Measurements from ENCODE around the gene PCDH1. TPM values are rescaled to one million over a fixed set of nuclear protein-coding genes. Genes with fewer than 3 reads are reported as not detected.

PCDH1 gene
- total RNA-seq, 4 donors from 2014 or later = 23.0 to 52.8 (median 30.9) TPM

DNA sequence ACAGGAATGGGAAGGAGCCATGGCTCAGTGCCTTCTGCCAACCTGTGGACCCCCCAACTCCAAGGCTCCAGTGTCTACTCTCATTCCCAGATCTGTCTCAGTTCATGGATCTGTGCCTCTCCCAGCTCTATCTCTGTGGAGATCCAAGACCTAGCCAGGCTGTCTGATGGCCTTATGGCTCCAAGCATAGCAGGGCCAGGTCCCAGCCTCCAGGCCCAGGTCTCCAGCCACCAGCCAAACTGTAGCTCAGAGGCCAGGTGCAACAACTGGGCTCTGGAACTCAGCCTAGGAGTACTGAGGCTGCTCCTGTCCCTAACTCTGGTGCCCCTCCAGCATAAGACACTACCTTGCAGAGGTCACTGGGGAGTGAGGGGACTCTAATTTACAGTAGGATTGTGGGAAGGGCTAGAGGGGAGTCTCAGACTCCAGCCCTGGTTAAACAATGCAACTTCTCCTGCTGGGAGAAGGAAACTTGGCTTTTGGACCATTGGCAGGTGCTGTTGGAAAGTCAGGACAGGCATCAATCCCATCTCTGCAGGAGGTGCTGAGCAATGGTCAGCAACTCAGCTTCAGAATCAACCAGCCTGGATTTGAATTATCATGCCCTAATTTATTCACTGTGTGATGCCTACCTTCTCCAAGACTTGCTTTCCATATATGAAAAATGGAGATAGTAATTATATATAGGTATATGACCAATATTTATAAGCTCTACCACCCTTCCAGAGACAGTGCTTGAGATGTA is 63.0 kb downstream of the PCDH1 start:
- Histone ChIP-seq H3K27ac (no peak overlapping the region), H3K4me1 (peaks cover 0 to 8% (median 0%) of the 10 kb centered on the region in 3 donors), H3K27me3 (peaks cover 75% of the 10 kb centered on the region), H3K36me3 (no peaks in the 10 kb centered on the region), H3K4me3 (no peak overlapping the region), H3K9me3 (no peaks in the 10 kb centered on the region)
- TF ChIP-seq POLR2AphosphoS5 (IDR thresholded peaks at IDR 0.05) (no peak), POLR2A (IDR thresholded peaks at IDR 0.05) (no peak), EP300 (IDR thresholded peaks at IDR 0.05) (no peak)
- TF ChIP-seq, protein P1, sequence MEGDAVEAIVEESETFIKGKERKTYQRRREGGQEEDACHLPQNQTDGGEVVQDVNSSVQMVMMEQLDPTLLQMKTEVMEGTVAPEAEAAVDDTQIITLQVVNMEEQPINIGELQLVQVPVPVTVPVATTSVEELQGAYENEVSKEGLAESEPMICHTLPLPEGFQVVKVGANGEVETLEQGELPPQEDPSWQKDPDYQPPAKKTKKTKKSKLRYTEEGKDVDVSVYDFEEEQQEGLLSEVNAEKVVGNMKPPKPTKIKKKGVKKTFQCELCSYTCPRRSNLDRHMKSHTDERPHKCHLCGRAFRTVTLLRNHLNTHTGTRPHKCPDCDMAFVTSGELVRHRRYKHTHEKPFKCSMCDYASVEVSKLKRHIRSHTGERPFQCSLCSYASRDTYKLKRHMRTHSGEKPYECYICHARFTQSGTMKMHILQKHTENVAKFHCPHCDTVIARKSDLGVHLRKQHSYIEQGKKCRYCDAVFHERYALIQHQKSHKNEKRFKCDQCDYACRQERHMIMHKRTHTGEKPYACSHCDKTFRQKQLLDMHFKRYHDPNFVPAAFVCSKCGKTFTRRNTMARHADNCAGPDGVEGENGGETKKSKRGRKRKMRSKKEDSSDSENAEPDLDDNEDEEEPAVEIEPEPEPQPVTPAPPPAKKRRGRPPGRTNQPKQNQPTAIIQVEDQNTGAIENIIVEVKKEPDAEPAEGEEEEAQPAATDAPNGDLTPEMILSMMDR (IDR thresholded peaks at IDR 0.05) = no peak
- ATAC-seq = no peak

DNA sequence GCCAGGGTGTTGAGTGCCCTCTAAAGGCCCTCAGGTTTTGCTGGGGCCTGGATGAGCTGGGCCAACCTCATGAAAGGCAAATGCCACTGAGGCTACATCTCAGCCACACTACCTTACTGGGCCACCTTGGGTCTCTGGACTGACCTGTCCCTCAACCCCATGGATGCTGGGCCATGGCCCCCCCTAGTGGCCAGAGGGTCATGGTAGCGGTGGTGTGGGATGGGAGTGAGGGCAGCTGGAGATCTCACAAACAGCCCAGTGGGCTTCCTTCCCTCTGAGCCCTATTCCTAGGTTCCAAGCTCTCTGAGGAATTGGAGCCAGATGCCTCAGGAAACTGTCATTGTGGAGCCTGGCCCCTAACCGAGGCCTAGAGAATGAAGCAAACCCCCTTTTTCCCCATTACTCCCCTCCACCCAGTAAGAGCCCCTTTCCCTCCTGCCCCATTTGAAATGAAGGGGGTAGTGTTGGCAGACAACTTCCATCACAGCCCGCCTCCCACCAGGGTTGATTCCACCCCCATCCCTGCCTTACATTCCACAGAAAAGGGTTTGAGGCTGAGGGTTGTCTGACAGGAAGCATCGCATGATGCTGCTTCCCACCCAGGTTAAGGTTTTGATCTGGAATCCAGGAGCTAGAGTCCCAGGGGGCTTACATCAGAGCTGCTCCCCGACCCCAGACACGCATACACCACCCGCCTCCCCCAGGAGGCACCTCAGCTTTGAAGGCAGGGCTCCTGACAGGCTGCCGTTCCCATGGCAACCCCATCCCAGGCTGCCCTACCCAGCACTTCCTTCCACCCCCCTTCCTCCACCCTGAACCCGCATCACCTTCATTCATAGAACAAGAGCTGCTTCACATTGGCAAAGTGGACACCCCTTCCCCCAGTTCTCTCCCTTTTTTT is 63.9 kb downstream of the PCDH1 start:
- TF ChIP-seq, protein P1 (IDR thresholded peaks at IDR 0.05) = peak in 2 of 4 experiments; percentile 17 to 48
- TF ChIP-seq EP300 (IDR thresholded peaks at IDR 0.05) = no peak
- no peak for TF ChIP-seq POLR2A (IDR thresholded peaks at IDR 0.05)
- TF ChIP-seq POLR2AphosphoS5 (IDR thresholded peaks at IDR 0.05) = no peak
- WGBS, 2 donors (ENCODE audit: low coverage in 1 of 2) = 47% methylated on average over 7 of the region's 9 CpGs; no CpG with 5 or more reads in 1 of the 2 donors
- no peak overlapping the region for H3K4me3 ChIP-seq
- peaks cover 0 to 8% (median 0%) of the 10 kb centered on the region in 3 donors for H3K4me1 ChIP-seq
- H3K9me3 ChIP-seq = no peaks in the 10 kb centered on the region
- no peaks in the 10 kb centered on the region for H3K36me3 ChIP-seq
- ATAC-seq = no peak
- H3K27me3 ChIP-seq = peaks cover 84% of the 10 kb centered on the region
- no peak overlapping the region for H3K27ac ChIP-seq

DNA sequence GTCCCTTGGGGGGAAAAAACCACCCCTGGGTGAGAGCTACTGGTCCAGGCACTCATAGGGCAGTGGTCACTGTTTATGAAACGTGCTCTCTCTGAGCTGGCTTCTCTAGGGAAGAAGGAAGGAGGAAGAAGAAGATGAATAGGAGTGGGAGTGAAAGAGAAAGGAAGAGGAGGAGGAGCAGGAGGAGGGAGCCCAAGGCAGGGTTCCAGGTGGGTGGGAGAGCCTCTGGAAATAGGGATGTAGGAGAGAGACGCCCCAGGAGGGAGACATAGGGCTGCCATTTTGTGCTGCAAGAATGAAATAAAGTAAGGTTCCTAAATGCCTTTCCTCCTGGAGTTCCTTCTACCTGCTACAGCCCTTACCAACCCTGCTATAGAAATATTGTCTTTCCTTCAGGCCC is 65.7 kb downstream of the PCDH1 start:
- no peak for ATAC-seq
- no peaks in the 10 kb centered on the region for H3K9me3 ChIP-seq
- TF ChIP-seq, protein P1 (IDR thresholded peaks at IDR 0.05) = no peak
- TF ChIP-seq EP300 (IDR thresholded peaks at IDR 0.05) = no peak
- TF ChIP-seq POLR2A (IDR thresholded peaks at IDR 0.05) = no peak
- TF ChIP-seq POLR2AphosphoS5 (IDR thresholded peaks at IDR 0.05) = no peak
- H3K4me1 ChIP-seq = peaks cover 0 to 8% (median 0%) of the 10 kb centered on the region in 3 donors
- no peak overlapping the region for H3K27ac ChIP-seq
- H3K27me3 ChIP-seq = peaks cover 95% of the 10 kb centered on the region
- H3K4me3 ChIP-seq = no peak overlapping the region
- no peaks in the 10 kb centered on the region for H3K36me3 ChIP-seq
- WGBS, 2 donors (ENCODE audit: low coverage in 1 of 2) = 72 to 80% methylated on average over 1 to 2 of the region's 2 CpGs

DNA sequence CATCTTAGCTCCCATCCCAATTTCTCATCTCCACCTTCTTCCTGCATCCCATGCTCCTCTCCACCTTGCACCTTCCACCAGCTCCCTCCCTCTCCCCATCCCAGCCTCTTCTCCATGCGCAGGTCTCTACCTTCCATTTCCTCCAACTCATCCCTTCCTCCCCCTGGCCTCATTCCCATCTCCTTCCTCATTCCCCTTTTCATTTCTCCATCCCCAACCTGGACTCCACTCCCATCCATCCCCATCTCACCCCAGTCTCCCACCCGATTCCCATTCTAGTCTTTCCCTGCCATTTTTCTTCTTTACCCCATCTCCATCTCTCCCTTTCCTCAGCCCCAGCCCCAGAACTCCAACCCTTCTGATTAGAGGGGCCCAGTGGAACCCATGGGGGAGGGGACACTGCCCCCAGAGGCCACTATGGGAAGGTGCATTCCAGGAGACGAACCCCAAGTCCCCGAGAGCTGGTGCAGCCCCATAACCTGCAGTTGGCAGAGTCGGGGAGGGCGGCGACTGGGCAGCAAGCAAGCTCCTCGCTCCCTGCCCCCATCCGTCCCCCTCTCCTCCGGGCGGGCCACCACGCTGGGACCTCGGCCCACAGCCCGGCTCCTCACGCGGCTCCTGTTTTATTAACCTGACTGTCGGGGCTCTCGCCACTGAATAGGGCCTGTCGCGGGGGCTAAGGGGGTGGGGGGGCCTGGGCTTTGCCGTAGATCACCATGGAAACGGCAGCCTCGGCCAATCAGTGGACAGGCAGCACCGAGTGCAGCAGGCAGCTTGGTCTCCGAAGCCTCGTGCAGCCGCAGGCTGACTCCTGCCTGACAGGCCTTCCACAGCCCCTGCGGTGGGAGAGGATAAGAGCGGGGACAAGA is 66.7 kb downstream of the PCDH1 start:
- Histone ChIP-seq H3K4me1 (peaks cover 0 to 16% (median under 1%) of the 10 kb centered on the region in 3 donors), H3K36me3 (no peaks in the 10 kb centered on the region), H3K27ac (no peak overlapping the region), H3K27me3 (peaks cover 95% of the 10 kb centered on the region), H3K9me3 (no peaks in the 10 kb centered on the region), H3K4me3 (peak overlapping the region in 1 of 2 donors; percentile 14)
- WGBS, 2 donors (ENCODE audit: low coverage in 1 of 2) = 10 to 24% methylated on average over 2 to 7 of the region's 29 CpGs
- TF ChIP-seq, protein P1 (IDR thresholded peaks at IDR 0.05) = peak in 2 of 4 experiments; percentile 13 to 53
- no peak for TF ChIP-seq EP300 (IDR thresholded peaks at IDR 0.05)
- no peak for ATAC-seq

Data from gastroesophageal sphincter (tissue), 4 donors.